ENCODE measurements around the gene REX1BD. TPM values are rescaled to one million over a fixed set of nuclear protein-coding genes. Genes with fewer than 3 reads are reported as not detected.

Gene REX1BD
- total and polyA plus RNA-seq, 11 donors, result 42.9 to 205 (median 68.2) TPM

DNA sequence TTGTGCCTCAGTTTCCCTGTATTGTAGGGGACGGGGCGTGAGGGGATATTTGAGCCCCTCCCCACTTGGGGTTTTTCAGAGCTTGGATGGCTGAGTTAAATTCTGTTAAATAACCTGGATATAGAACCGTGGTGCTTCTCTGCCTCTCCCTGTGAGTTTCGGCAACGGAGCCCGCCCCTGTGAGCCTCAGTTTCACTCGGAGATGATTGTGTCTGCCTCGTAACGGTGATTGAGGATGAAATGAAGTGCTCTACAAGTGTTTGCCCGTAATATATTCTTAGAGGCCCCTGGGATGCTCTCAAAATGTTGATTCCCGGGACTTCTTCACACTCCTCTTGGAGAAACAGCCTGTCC, 30.4 kb upstream of the REX1BD start:
- DNase-seq (no peak), ATAC-seq (no peak)
- Histone ChIP-seq H3K27me3 (no peaks in the 10 kb centered on the region), H3K36me3 (peaks cover 0 to 15% (median 7%) of the 10 kb centered on the region in 9 donors), H3K4me1 (peaks cover 5 to 38% (median 22%) of the 10 kb centered on the region in 12 donors), H3K9me3 (no peaks in the 10 kb centered on the region), H3K4me3 (peak overlapping the region; percentile 64 to 99 (median 92)), H3K27ac (peak overlapping the region; percentile 64 to 99 (median 96))
- no peak for TF ChIP-seq POLR2A (IDR thresholded peaks at IDR 0.05)
- no peak for TF ChIP-seq CTCF (IDR thresholded peaks at IDR 0.05)
- 4 to 8% (median 6%) methylated on average over 11 of the region's 11 CpGs for WGBS, 4 donors
- intact Hi-C loops (cut with DNase I), result loop anchor here in 4 of 10 donors (5.0 to 10.0 kb wide), 3 partner anchors 36 to 96 kb away; partner anchors contain the start of gene ELL (in 3 of the 4)

DNA sequence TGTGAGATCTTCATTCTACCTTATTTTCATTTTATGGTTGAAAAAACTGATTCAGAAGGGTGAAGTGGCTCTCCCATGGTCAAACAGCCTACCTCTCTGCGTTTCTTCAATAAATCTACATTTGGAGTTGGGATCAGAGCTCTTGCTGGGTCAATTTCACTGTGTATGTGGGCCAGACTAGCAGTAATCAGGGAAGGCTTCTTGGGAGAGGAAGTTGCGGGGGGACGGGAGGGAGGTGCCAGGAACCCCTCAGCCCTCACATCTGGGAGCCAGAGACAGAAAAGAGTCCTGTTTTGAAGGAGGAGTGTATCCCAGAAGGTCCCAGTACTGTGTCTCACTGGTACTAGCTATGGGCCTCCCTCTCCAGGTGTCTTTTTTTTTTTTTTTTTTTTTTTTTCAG, 30.0 kb upstream of the REX1BD start:
- intact Hi-C loops (cut with DNase I), result loop anchor here in 4 of 10 donors (5.0 to 10.0 kb wide), 3 partner anchors 36 to 96 kb away; partner anchors contain the start of gene ELL (in 3 of the 4)
- Histone ChIP-seq H3K36me3 (peaks cover 0 to 20% (median 11%) of the 10 kb centered on the region in 9 donors), H3K27ac (peak overlapping the region in 11 of 12 donors; percentile 92 to 99 (median 96)), H3K9me3 (no peaks in the 10 kb centered on the region), H3K27me3 (no peaks in the 10 kb centered on the region), H3K4me1 (peaks cover 5 to 38% (median 22%) of the 10 kb centered on the region in 12 donors), H3K4me3 (peak overlapping the region in 11 of 12 donors; percentile 64 to 99 (median 92))
- TF ChIP-seq POLR2A (IDR thresholded peaks at IDR 0.05), result no peak
- TF ChIP-seq CTCF (IDR thresholded peaks at IDR 0.05), result no peak
- 61 to 69% (median 64%) methylated on average over 3 of the region's 3 CpGs for WGBS, 4 donors
- ATAC-seq, result no peak
- DNase-seq, result no peak

DNA sequence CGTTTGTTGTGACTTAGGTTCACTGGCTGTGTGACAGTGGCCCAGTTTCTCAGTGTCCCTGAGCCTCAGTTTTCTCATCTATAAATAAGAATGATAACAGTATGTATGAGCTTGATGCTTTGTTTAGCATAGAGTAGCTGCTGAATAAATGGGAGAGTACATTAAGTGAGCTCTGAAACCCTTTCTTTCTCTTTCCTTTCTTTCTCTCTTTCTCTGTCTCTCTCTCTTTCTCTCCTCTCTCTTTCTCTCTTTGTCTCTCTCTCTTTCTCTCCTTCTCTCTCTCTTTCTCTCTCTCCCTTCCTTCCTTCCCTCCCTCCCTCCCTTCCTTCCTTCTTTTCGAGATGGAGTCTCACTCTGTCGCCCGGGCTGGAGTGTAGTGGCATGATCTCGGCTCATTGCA, 28.9 kb upstream of the REX1BD start:
- no peaks in the 10 kb centered on the region for H3K9me3 ChIP-seq
- DNase-seq (no peak), ATAC-seq (no peak)
- WGBS, 4 donors, result 46 to 63% (median 53%) methylated on average over 5 of the region's 5 CpGs
- no peaks in the 10 kb centered on the region for H3K27me3 ChIP-seq
- peaks cover 5 to 38% (median 22%) of the 10 kb centered on the region in 12 donors for H3K4me1 ChIP-seq
- H3K36me3 ChIP-seq, result peaks cover 0 to 30% (median 21%) of the 10 kb centered on the region in 9 donors
- no peak for TF ChIP-seq CTCF (IDR thresholded peaks at IDR 0.05)
- peak overlapping the region in 3 of 12 donors; percentile 1 to 42 (median 9) for H3K27ac ChIP-seq
- no peak overlapping the region for H3K4me3 ChIP-seq
- intact Hi-C loops (cut with DNase I), result loop anchor here in 6 of 10 donors (5.0 to 10.0 kb wide), 5 partner anchors 37 to 97 kb away; partner anchors contain the start of gene ELL (in 3 of the 6)

DNA sequence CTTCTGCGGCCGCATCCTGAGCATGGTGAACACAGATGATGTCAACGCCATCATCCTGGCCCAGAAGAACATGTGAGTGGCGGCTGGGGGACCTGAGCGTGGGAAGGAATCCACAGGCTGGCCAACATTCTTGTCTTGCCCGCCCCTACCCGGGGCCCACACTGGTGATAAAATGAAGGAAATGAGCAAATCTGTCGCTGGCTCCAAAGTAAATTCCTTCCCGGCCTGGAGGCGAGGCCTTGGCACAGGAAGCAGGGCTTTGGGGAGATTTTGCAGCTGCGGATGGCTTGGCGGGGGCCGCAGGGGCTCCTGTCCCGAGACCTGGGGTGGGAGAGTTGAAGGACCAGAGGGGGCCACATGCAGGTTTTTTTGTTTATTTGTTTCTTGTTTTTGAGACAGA, 26.5 kb upstream of the REX1BD start:
- H3K27ac ChIP-seq, result peak overlapping the region; percentile 40 to 87 (median 70)
- H3K4me3 ChIP-seq, result no peak overlapping the region
- TF ChIP-seq CTCF (IDR thresholded peaks at IDR 0.05) (no peak), POLR2A (IDR thresholded peaks at IDR 0.05) (no peak)
- H3K36me3 ChIP-seq, result peaks cover 0 to 54% (median 45%) of the 10 kb centered on the region in 9 donors
- peaks cover 5 to 37% (median 22%) of the 10 kb centered on the region in 12 donors for H3K4me1 ChIP-seq
- DNase-seq (peak in 4 of 5 donors; percentile 57 to 79 (median 64)), ATAC-seq (peak in 3 of 4 donors; percentile 23 to 62 (median 59))
- intact Hi-C loops (cut with DNase I), result loop anchor here in 3 of 10 donors (5.0 to 10.0 kb wide), 2 partner anchors 90 to 97 kb away; no protein-coding TSS in a partner anchor
- WGBS, 4 donors, result 45 to 62% (median 57%) methylated on average over 14 of the region's 14 CpGs
- no peaks in the 10 kb centered on the region for H3K27me3 ChIP-seq
- no peaks in the 10 kb centered on the region for H3K9me3 ChIP-seq

All from heart left ventricle (tissue), 16 donors.